Measurements from ENCODE around the gene SNUPN. TPM values are rescaled to one million over a fixed set of nuclear protein-coding genes. Genes with fewer than 3 reads are reported as not detected.

SNUPN gene
- total and polyA plus RNA-seq, 2 of the 8 experiments (the other 6 are each of a cell fraction or from before 2014, with no cell fraction given), result 13.3 to 28.2 TPM

- TF ChIP-seq CHD7 (IDR thresholded peaks at IDR 0.05; ENCODE audit: insufficient replicate concordance, low read length), result no peak
- TF ChIP-seq NRF1 (IDR thresholded peaks at IDR 0.05; ENCODE audit: low read depth, low read length), result no peak
- TF ChIP-seq ASH2L (IDR thresholded peaks at IDR 0.05; ENCODE audit: low read length), result no peak
- no peak for TF ChIP-seq ATF3 (IDR thresholded peaks at IDR 0.05; ENCODE audit: insufficient read depth, low read depth, low read length)
These were observed 44.3 kb upstream of the SNUPN start (continued) for GRCh38 chr15:75669879-75670212.

Measured in H1 (cell line).